Fibroblast of lung (primary cell): ENCODE measurements around the gene IER3.

Experiments
- CTCF ChIP-seq, 2 donors: IDR thresholded peaks in 1 of 2; conservative IDR thresholded peaks in 1 of 2; 1 replicate in 1 of 2; 2 replicates in 1 of 2; pipeline ENCODE4 v1.5.1; 2011 to 2012; ENCODE audit warnings: low read length in 2 of 2, control low read depth in 1 of 2, inconsistent platforms in 1 of 2, low read depth in 1 of 2, mild to moderate bottlenecking in 1 of 2
- EZH2 ChIP-seq: IDR thresholded peaks from 2 replicates; pipeline ENCODE4 v1.5.1; 2012; ENCODE audit warnings: low read length, control low read depth, mild to moderate bottlenecking; ENCODE audit errors: missing control alignments

GRCh38 chr6:30792786-30793185 is 48.4 kb upstream of the IER3 start:
- no peak for TF ChIP-seq CTCF (conservative IDR thresholded peaks at IDR 0.05 in 1 of 2, IDR thresholded peaks at IDR 0.05 in 1 of 2; ENCODE audit: low read depth in 1 of 2, low read length in 2 of 2)
- no peak for TF ChIP-seq EZH2
